Measurements from ENCODE around the gene ME3.

DNA sequence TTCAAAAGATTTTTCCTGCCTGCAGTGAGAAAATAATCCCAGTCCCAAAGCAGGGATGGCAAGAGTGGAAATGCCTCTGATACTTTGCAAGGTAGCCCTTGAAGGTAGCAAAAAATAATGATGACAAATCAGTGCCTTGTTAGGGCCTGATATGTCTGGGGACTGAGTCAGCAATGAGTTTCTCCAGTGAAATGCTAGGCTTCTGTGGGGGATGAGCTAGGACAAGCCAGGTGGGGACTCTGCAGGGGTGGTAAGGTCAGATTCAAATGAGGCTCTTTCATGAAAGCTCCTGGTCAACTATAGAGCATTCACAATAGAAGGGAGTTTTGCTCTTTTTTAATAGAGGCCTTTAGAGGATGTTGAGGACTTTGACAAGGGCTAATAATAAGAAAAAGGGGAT is 77.7 kb downstream of the ME3 start:
- no peak for TF ChIP-seq EZH2 (IDR thresholded peaks at IDR 0.05; ENCODE audit: insufficient read depth, poor library complexity, severe bottlenecking)
- TF ChIP-seq EZH2phosphoT487 (IDR thresholded peaks at IDR 0.05; ENCODE audit: insufficient read depth, low read depth), result no peak

Measured in GM23248 (cell line).